ENCODE data around the gene MAML3.

MAML3 gene

DNA sequence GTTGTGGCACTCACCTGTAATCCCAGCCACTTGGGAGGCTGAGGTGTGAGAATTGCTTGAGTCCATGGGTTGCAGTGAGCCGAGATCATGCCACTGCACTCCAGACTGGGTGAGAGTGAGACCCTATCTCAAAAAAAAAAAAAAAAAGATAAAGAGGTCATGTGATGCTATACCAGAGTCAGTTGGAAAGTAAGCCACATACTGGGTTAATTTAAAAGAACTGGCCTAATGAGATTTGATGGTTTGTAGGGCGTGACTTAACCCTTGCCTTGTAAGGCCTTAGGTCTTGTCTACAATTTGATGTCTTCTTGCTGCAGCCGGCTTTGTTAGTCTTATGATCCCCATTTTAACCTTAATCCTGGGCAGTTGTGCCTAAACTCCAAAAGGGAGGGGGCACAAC, 483.2 kb downstream of the MAML3 start:
- Histone ChIP-seq H4K8ac (ENCODE audit: low read depth, low read length) (no peak overlapping the region), H3K27me3 (ENCODE audit: control insufficient read depth in 3 of 3, insufficient read depth in 3 of 3, low read depth in 1 of 3, low read length in 3 of 3) (no peaks in the 10 kb centered on the region), H2BK5ac (ENCODE audit: low read length) (no peak overlapping the region), H3K4me2 (ENCODE audit: insufficient read depth, low read length, poor library complexity, severe bottlenecking) (no peak overlapping the region), H3K79me1 (ENCODE audit: low read depth, low read length) (no peaks in the 10 kb centered on the region), H3K27ac (replicated peaks; ENCODE audit: low read length) (no peak overlapping the region), H3K4me1 (ENCODE audit: control insufficient read depth in 2 of 2, insufficient read depth in 1 of 2, low read depth in 1 of 2, low read length in 2 of 2) (peaks cover 3 to 14% of the 10 kb centered on the region in 2 donors), H2BK120ac (ENCODE audit: low read depth, low read length) (no peak overlapping the region), H3K9me3 (replicated peaks in 1 of 2; ENCODE audit: control insufficient read depth in 2 of 2, insufficient read depth in 1 of 2, low read depth in 1 of 2, low read length in 2 of 2) (no peaks in the 10 kb centered on the region), H3K23ac (ENCODE audit: low read depth, low read length, poor library complexity) (no peak overlapping the region), H2AK5ac (ENCODE audit: low read depth, low read length) (no peak overlapping the region), H3K36me3 (replicated peaks in 1 of 2; ENCODE audit: control insufficient read depth in 2 of 2, insufficient read depth in 2 of 2, low read length in 2 of 2) (peaks cover 0 to 3% of the 10 kb centered on the region in 2 donors), H2AFZ (ENCODE audit: low read length) (no peak overlapping the region), H4K91ac (ENCODE audit: low read depth, low read length, poor library complexity) (no peak overlapping the region), H3K4me3 (ENCODE audit: low read length in 2 of 2) (no peak overlapping the region), H2BK15ac (ENCODE audit: low read length) (no peak overlapping the region), H3K14ac (ENCODE audit: low read length) (no peak overlapping the region), H2BK12ac (ENCODE audit: low read length) (no peak overlapping the region), H3K4ac (ENCODE audit: low read length) (no peak overlapping the region), H3K18ac (ENCODE audit: low read length) (no peak overlapping the region), H3K9ac (ENCODE audit: low read depth, low read length, poor library complexity) (no peak overlapping the region)
- WGBS, 2 donors (ENCODE audit: extremely low coverage in 2 of 2, insufficient read length in 2 of 2, insufficient replicate concordance in 1 of 2) = no CpG with 5 or more reads among the region's 3 CpGs
- DNase-seq (ENCODE audit: low spot score) = no peak

DNA sequence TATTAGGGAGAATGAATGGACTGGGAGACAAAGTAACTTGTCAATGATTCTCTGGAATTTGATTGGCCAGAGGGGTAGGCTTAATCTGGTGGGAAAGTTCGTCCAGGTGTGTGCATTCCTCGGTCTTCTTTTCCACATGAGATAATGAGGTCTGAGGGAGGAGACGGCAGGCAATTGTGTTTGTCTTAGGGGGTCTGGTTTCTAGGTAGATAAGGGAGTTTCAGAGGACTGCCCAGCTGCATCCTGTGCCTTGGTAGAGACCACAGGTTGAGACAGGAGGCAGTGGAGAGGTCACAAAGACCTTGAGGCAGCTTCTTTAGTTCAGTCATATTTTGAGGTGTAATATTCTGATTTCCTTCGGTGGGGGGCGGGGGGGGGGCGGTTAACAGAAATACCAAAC, 484.1 kb downstream of the MAML3 start:
- Histone ChIP-seq H4K8ac (ENCODE audit: low read depth, low read length) (no peak overlapping the region), H3K27me3 (ENCODE audit: control insufficient read depth in 3 of 3, insufficient read depth in 3 of 3, low read depth in 1 of 3, low read length in 3 of 3) (no peaks in the 10 kb centered on the region), H3K9ac (ENCODE audit: low read depth, low read length, poor library complexity) (no peak overlapping the region), H3K4me1 (ENCODE audit: control insufficient read depth in 2 of 2, insufficient read depth in 1 of 2, low read depth in 1 of 2, low read length in 2 of 2) (peaks cover 3 to 18% of the 10 kb centered on the region in 2 donors), H3K4me2 (ENCODE audit: insufficient read depth, low read length, poor library complexity, severe bottlenecking) (no peak overlapping the region), H3K14ac (ENCODE audit: low read length) (no peak overlapping the region), H3K23ac (ENCODE audit: low read depth, low read length, poor library complexity) (no peak overlapping the region), H2BK120ac (ENCODE audit: low read depth, low read length) (no peak overlapping the region), H2BK12ac (ENCODE audit: low read length) (no peak overlapping the region), H3K18ac (ENCODE audit: low read length) (no peak overlapping the region), H3K9me3 (replicated peaks in 1 of 2; ENCODE audit: control insufficient read depth in 2 of 2, insufficient read depth in 1 of 2, low read depth in 1 of 2, low read length in 2 of 2) (no peaks in the 10 kb centered on the region), H3K36me3 (replicated peaks in 1 of 2; ENCODE audit: control insufficient read depth in 2 of 2, insufficient read depth in 2 of 2, low read length in 2 of 2) (peaks cover 0 to 3% of the 10 kb centered on the region in 2 donors), H3K79me1 (ENCODE audit: low read depth, low read length) (no peaks in the 10 kb centered on the region), H4K91ac (ENCODE audit: low read depth, low read length, poor library complexity) (no peak overlapping the region), H2AK5ac (ENCODE audit: low read depth, low read length) (no peak overlapping the region), H3K4me3 (ENCODE audit: low read length in 2 of 2) (no peak overlapping the region), H2AFZ (ENCODE audit: low read length) (no peak overlapping the region), H3K4ac (ENCODE audit: low read length) (no peak overlapping the region), H3K27ac (replicated peaks; ENCODE audit: low read length) (no peak overlapping the region), H2BK5ac (ENCODE audit: low read length) (no peak overlapping the region), H2BK15ac (ENCODE audit: low read length) (no peak overlapping the region)
- WGBS, 2 donors (ENCODE audit: extremely low coverage in 2 of 2, insufficient read length in 2 of 2, insufficient replicate concordance in 1 of 2) = no CpG with 5 or more reads among the region's 6 CpGs
- DNase-seq (ENCODE audit: low spot score) = no peak

- H2AK5ac ChIP-seq (ENCODE audit: low read depth, low read length) = no peak overlapping the region
- H3K4me2 ChIP-seq (ENCODE audit: insufficient read depth, low read length, poor library complexity, severe bottlenecking) = no peak overlapping the region
- H3K9ac ChIP-seq (ENCODE audit: low read depth, low read length, poor library complexity) = no peak overlapping the region
- no peaks in the 10 kb centered on the region for H3K79me1 ChIP-seq (ENCODE audit: low read depth, low read length)
- peaks cover 0 to 3% of the 10 kb centered on the region in 2 donors for H3K36me3 ChIP-seq (replicated peaks in 1 of 2; ENCODE audit: control insufficient read depth in 2 of 2, insufficient read depth in 2 of 2, low read length in 2 of 2)
- H3K27ac ChIP-seq (replicated peaks; ENCODE audit: low read length) = no peak overlapping the region
- no peak overlapping the region for H3K18ac ChIP-seq (ENCODE audit: low read length)
- no peak overlapping the region for H3K14ac ChIP-seq (ENCODE audit: low read length)
- no peak overlapping the region for H4K91ac ChIP-seq (ENCODE audit: low read depth, low read length, poor library complexity)
- WGBS, 2 donors (ENCODE audit: extremely low coverage in 2 of 2, insufficient read length in 2 of 2, insufficient replicate concordance in 1 of 2) = no CpG with 5 or more reads among the region's 6 CpGs
- H3K4ac ChIP-seq (ENCODE audit: low read length) = no peak overlapping the region
- no peak overlapping the region for H2BK12ac ChIP-seq (ENCODE audit: low read length)
- DNase-seq (ENCODE audit: low spot score) = no peak
- H3K4me1 ChIP-seq (ENCODE audit: control insufficient read depth in 2 of 2, insufficient read depth in 1 of 2, low read depth in 1 of 2, low read length in 2 of 2) = peaks cover 3 to 18% of the 10 kb centered on the region in 2 donors
- no peak overlapping the region for H2BK15ac ChIP-seq (ENCODE audit: low read length)
- H2BK5ac ChIP-seq (ENCODE audit: low read length) = no peak overlapping the region
- no peaks in the 10 kb centered on the region for H3K27me3 ChIP-seq (ENCODE audit: control insufficient read depth in 3 of 3, insufficient read depth in 3 of 3, low read depth in 1 of 3, low read length in 3 of 3)
- no peak overlapping the region for H3K23ac ChIP-seq (ENCODE audit: low read depth, low read length, poor library complexity)
- H2AFZ ChIP-seq (ENCODE audit: low read length) = no peak overlapping the region
- no peak overlapping the region for H2BK120ac ChIP-seq (ENCODE audit: low read depth, low read length)
- no peak overlapping the region for H3K4me3 ChIP-seq (ENCODE audit: low read length in 2 of 2)
- H4K8ac ChIP-seq (ENCODE audit: low read depth, low read length) = no peak overlapping the region
- H3K9me3 ChIP-seq (replicated peaks in 1 of 2; ENCODE audit: control insufficient read depth in 2 of 2, insufficient read depth in 1 of 2, low read depth in 1 of 2, low read length in 2 of 2) = no peaks in the 10 kb centered on the region
These were observed 484.6 kb downstream of the MAML3 start for GRCh38 chr4:139669335-139669734.

GRCh38 chr4:139668658-139669201, 485.3 kb downstream of the MAML3 start:
- H3K36me3 ChIP-seq (replicated peaks in 1 of 2; ENCODE audit: control insufficient read depth in 2 of 2, insufficient read depth in 2 of 2, low read length in 2 of 2) = peaks cover 0 to 3% of the 10 kb centered on the region in 2 donors
- no peak overlapping the region for H4K91ac ChIP-seq (ENCODE audit: low read depth, low read length, poor library complexity)
- no peak overlapping the region for H3K23ac ChIP-seq (ENCODE audit: low read depth, low read length, poor library complexity)
- H3K4me1 ChIP-seq (ENCODE audit: control insufficient read depth in 2 of 2, insufficient read depth in 1 of 2, low read depth in 1 of 2, low read length in 2 of 2) = peaks cover 3 to 18% of the 10 kb centered on the region in 2 donors
- H3K18ac ChIP-seq (ENCODE audit: low read length) = no peak overlapping the region
- H2BK120ac ChIP-seq (ENCODE audit: low read depth, low read length) = no peak overlapping the region
- H2AFZ ChIP-seq (ENCODE audit: low read length) = no peak overlapping the region
- no peak overlapping the region for H2AK5ac ChIP-seq (ENCODE audit: low read depth, low read length)
- DNase-seq (ENCODE audit: low spot score) = no peak
- no peak overlapping the region for H3K14ac ChIP-seq (ENCODE audit: low read length)
- no peak overlapping the region for H2BK15ac ChIP-seq (ENCODE audit: low read length)
- no peak overlapping the region for H3K9ac ChIP-seq (ENCODE audit: low read depth, low read length, poor library complexity)
- no peak overlapping the region for H3K4me2 ChIP-seq (ENCODE audit: insufficient read depth, low read length, poor library complexity, severe bottlenecking)
- no peak overlapping the region for H3K4ac ChIP-seq (ENCODE audit: low read length)
- WGBS, 2 donors (ENCODE audit: extremely low coverage in 2 of 2, insufficient read length in 2 of 2, insufficient replicate concordance in 1 of 2) = no CpG with 5 or more reads among the region's 4 CpGs
- H2BK5ac ChIP-seq (ENCODE audit: low read length) = no peak overlapping the region
- no peaks in the 10 kb centered on the region for H3K79me1 ChIP-seq (ENCODE audit: low read depth, low read length)
- H4K8ac ChIP-seq (ENCODE audit: low read depth, low read length) = no peak overlapping the region
- H2BK12ac ChIP-seq (ENCODE audit: low read length) = no peak overlapping the region
- H3K4me3 ChIP-seq (ENCODE audit: low read length in 2 of 2) = no peak overlapping the region
- H3K27me3 ChIP-seq (ENCODE audit: control insufficient read depth in 3 of 3, insufficient read depth in 3 of 3, low read depth in 1 of 3, low read length in 3 of 3) = no peaks in the 10 kb centered on the region
- H3K9me3 ChIP-seq (replicated peaks in 1 of 2; ENCODE audit: control insufficient read depth in 2 of 2, insufficient read depth in 1 of 2, low read depth in 1 of 2, low read length in 2 of 2) = no peaks in the 10 kb centered on the region
- no peak overlapping the region for H3K27ac ChIP-seq (replicated peaks; ENCODE audit: low read length)
